HG02571 (cell line): ENCODE measurements around the gene MLLT3.

Experiments used
- ATAC-seq: cut with Tn5 transposase; IDR thresholded peaks from one replicate; pipeline ENCODE4 v1.9.1; 2021; ENCODE audit warnings: mild to moderate bottlenecking, moderate library complexity; ENCODE audit not compliant: unreplicated experiment

MLLT3 gene

GRCh38 chr9:20481437-20481836 is 140.9 kb downstream of the MLLT3 start:
- ATAC-seq: no peak

- ATAC-seq: peak; percentile 18
These were observed 142.1 kb downstream of the MLLT3 start for GRCh38 chr9:20480249-20480648.

GRCh38 chr9:20479419-20480155 is 142.7 kb downstream of the MLLT3 start:
- peak; percentile 84 for ATAC-seq

GRCh38 chr9:20478786-20479185 is 143.5 kb downstream of the MLLT3 start:
- ATAC-seq: no peak

- ATAC-seq: no peak
These were observed 144.2 kb downstream of the MLLT3 start for GRCh38 chr9:20477940-20478620.

GRCh38 chr9:20476912-20477521 is 145.3 kb downstream of the MLLT3 start:
- no peak for ATAC-seq

GRCh38 chr9:20474496-20474895 is 147.8 kb downstream of the MLLT3 start:
- no peak for ATAC-seq

GRCh38 chr9:20473515-20474013 is 148.7 kb downstream of the MLLT3 start:
- no peak for ATAC-seq

- ATAC-seq: no peak
These were observed 149.8 kb downstream of the MLLT3 start for GRCh38 chr9:20472342-20473045.

- ATAC-seq: no peak
These were observed 155.8 kb downstream of the MLLT3 start for GRCh38 chr9:20466328-20467008.

- ATAC-seq: no peak
These were observed 158.1 kb downstream of the MLLT3 start for GRCh38 chr9:20464242-20464641.

GRCh38 chr9:20463823-20464222 is 158.5 kb downstream of the MLLT3 start:
- no peak for ATAC-seq

- no peak for ATAC-seq
These were observed 159.9 kb downstream of the MLLT3 start for GRCh38 chr9:20462410-20462809.

GRCh38 chr9:20447291-20447690 is 175.0 kb downstream of the MLLT3 start:
- ATAC-seq: no peak

- no peak for ATAC-seq
These were observed 176.1 kb downstream of the MLLT3 start for GRCh38 chr9:20446248-20446647.

- no peak for ATAC-seq
These were observed 179.6 kb downstream of the MLLT3 start for GRCh38 chr9:20442461-20443319.

GRCh38 chr9:20441711-20442423 is 180.4 kb downstream of the MLLT3 start:
- ATAC-seq: no peak

GRCh38 chr9:20441166-20441565 is 181.1 kb downstream of the MLLT3 start:
- no peak for ATAC-seq

- no peak for ATAC-seq
These were observed 184.8 kb downstream of the MLLT3 start for GRCh38 chr9:20437476-20437875.
